NCI-H146 treated with DMSO at 0.1 percent for 48 hours (cell line): ENCODE data around the gene TRPV3.
"Not testable (repeated sequence)": the region's sequence is repeated elsewhere in the genome, so short reads cannot be mapped to it uniquely, and the experiment has no call there.

ENCODE experiments used
- DNase-seq: peaks from one replicate; lab custom pipeline; 2025; ENCODE audit not compliant: unreplicated experiment; lab: John Stamatoyannopoulos, UW

TRPV3 gene

GRCh38 chr17:3557768-3558583 is at the start of gene TRPV3:
Gene TRPV3 (minus strand): TSS chr17:3557812. CDS start chr17:3554850, 2,962 bp downstream.
- no peak for DNase-seq

GRCh38 chr17:3603870-3604259 is 46.3 kb upstream of the TRPV3 start:
- DNase-seq = no peak

GRCh38 chr17:3603119-3603869 is 45.7 kb upstream of the TRPV3 start:
- no peak for DNase-seq

DNA sequence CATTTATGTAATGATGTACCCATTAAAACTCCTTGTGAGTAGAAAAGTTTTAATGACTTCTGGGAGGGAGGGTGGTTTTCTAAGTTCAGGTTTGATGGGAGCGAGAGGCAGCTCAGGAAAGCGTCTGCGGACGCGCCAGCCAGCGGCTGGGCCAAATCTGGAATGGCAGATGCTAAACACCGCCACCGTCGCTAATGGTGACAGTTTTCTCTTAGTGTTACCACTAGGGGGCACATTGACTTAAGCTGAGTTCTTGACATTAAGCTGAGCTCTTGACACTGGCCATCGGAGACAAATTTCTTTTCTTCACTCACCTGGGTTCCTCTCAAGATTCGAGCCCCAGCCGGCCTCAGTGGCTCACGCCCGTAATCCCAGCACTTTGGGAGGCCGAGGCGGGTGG is 44.9 kb upstream of the TRPV3 start:
- no peak for DNase-seq

DNA sequence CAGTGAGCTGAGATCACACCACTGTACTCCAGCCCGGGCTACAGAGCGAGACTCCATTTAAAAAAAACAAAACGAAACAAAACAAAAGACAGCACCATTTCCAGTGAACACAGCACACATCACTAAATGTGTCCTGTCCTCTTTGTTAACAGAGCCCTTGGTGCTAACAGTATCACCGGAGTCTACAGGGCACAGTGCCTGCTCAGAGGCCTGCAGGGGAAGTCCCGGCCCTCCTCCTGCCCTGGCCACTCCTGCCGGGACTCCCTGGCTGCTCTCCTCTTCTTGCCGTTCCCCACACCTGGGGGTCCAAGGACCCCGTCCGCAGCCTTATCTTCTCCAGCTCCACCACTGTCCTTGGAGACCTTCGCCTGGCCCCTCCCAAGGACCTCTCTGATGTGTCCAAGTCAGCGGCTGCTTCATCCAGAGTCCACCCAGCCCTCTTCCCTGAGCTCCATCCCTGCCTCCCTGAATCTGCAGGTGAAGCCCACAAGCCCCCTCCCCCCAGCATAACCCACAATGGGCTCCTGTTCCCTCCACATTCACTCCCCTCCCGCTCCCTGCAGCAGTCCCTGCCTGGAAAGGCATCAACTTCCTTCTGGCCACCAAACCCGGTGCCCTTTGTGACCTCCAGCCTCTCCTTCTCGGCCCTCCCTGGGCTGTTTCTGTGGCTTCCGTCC is 43.1 kb upstream of the TRPV3 start:
- DNase-seq = no peak

- DNase-seq = no peak
These were observed 40.5 kb upstream of the TRPV3 start for GRCh38 chr17:3598078-3598477.

- DNase-seq = no peak
These were observed 39.3 kb upstream of the TRPV3 start for GRCh38 chr17:3596804-3597464.

DNA sequence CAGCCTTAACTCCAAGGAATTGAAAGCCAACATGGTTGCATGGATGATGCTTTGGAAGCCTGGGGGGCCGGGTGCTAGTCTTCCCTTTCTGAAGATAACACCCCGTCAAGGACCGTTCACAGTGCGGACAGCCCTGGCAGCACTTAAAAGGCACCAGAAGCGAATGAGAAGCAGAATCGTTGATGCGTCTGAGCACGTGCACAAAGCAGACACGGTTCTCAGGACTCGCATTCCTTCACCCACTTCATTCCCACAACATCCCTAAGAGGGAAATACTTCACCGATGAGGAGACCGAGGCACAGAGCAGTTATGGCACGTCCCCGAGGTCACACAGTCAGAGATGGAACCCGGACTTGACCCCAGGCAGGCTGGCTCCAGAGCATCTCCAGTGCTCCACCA is 37.4 kb upstream of the TRPV3 start:
- DNase-seq = no peak

GRCh38 chr17:3594051-3594800 is 36.6 kb upstream of the TRPV3 start:
- no peak for DNase-seq

- DNase-seq = no peak
These were observed 35.8 kb upstream of the TRPV3 start for GRCh38 chr17:3593384-3593783.

DNA sequence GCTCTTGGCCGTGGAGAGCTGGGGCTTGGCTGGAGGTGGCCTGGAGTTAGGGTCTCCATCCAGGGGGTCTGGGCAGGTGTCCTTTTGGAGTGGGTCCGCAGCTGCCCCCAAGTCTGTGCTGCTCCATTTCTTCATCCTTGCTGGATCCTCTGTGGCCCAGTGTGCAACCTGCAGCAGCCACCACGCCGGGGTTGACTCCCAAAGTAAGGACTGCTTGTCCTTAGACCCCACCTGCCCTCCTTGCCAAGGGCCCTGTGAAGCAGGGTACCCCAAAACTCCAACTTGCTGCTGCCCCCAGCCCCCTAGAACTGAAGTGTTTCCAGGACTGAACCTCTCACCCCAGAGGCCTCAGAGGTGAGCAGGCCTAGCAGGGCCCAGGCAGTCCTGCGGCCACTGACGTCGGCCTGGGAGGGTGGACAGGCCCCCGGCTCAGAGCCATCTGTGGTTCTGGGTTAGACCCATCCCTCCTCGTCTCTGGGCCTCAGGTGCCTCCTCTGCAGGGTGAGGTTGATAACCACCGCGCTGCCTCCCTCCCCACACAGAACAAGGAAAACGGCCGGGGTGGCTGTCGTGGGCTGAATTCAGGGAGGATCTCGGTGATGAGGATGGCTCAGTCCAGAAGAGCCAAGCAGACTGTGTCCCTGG is 34.7 kb upstream of the TRPV3 start:
- no peak for DNase-seq

DNA sequence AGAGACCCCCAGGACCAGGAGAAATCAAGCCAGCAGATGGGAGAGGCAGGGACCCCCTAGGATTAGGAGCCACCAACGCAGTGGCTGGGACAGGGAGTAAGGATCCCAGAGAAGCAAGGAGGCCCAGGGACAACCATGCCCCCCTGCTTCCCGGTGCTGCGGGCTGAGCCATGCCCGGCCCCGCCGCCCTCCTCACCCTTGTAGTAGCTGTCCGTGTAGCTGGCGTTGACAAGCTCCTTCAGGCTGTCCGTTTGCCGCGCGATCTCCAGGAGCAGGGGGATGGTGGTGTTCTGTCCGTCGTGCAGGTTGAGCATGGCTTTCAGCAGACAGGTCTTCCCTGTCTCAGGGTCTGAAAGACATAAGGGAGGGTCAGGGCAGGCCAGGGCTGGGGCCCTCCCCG is 33.2 kb upstream of the TRPV3 start:
- DNase-seq = no peak

DNA sequence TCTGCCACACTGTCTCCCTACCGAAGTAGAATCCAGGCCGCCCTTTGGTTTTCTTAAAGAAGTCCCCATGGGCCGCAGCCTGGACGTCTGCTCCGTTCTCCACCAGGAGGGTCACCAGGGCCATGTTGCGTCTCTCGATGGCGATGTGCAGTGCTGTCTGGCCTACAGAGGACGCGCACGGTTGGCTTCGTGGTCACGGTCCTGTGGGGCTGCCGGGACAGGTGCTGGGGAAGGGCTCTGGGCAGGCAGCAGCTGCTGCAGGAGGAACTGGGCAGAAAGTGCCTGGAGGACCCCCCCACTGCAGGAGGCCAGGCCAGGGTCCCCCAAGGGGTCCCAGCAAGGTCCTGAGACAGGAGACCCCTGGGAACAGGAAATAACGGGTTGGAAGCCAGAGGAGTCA is 32.6 kb upstream of the TRPV3 start:
- no peak for DNase-seq

GRCh38 chr17:3589784-3590183 is 32.2 kb upstream of the TRPV3 start:
- no peak for DNase-seq

DNA sequence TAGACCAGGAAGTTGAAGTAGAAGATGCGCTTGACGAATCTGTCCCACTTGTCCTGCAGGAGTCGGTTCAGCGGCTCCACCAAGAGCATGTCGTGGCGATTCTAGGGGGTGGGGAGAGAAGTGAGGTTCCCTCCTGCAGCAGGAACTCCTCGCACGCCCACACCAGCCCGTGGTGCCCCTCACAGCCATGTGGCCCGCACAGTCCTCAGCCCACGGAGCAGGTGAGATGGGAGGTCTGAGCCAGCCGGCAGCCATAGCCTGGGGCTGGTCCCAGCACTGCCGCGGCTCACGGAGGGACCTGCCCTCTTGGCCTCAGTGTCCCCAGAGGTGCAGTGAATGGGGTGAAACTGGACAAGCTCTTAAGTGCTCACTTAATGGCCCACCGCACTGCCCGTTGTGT is 28.2 kb upstream of the TRPV3 start:
- DNase-seq = no peak

DNA sequence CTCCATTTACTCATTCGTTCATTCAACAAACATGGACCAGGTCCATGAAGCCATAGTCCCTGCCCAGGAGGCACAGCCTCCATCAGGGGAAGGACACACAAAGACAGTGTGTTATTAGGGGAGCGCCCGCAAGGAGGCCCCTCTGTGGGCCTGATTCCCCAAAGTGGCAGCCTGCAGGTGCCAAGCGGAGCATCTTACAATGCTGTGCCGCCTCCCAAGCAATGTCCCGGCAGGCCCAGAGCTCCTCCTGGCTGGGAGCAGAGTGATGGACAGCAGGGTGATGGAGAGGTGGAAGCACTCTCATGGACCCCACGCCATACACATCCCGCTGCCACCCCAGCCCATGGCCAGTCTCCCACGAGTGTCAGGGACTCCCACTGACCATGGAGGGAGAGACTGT is 25.8 kb upstream of the TRPV3 start:
- no peak for DNase-seq

GRCh38 chr17:3582915-3583314 is 25.3 kb upstream of the TRPV3 start:
- no peak for DNase-seq

GRCh38 chr17:3578667-3579066 is 21.1 kb upstream of the TRPV3 start:
- not testable (repeated sequence) for DNase-seq

- DNase-seq = no peak
These were observed 19.4 kb upstream of the TRPV3 start for GRCh38 chr17:3576970-3577369.

- DNase-seq = no peak
These were observed 17.9 kb upstream of the TRPV3 start for GRCh38 chr17:3575511-3575910.
